ENCODE results near the gene PRG2.

PRG2 gene, protein sequence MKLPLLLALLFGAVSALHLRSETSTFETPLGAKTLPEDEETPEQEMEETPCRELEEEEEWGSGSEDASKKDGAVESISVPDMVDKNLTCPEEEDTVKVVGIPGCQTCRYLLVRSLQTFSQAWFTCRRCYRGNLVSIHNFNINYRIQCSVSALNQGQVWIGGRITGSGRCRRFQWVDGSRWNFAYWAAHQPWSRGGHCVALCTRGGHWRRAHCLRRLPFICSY

DNA sequence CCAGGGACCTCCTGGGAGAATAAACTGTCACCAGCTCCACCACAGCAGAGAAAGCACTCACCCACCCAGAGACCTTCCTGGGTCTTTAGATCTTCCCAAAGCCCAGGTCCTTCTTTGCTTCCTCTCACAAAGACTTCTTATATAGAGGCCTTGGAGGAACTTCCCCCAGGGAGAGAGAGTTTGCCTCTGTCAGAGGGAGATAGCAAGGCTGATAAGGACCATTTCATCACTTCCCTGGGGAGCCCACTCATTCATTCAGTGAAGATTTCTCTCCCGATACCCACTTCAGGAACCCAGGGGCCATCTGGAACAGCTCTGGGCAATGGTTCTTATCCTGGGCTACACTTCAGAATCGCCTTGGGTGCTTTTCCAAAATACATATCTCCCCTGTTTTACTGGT is at the start of gene PRG2:
Gene PRG2, minus strand, starts transcription at position 116 of the 400 bp plus-strand sequence. CDS start 706 bp downstream, outside the sequence.
- no peak for DNase-seq (ENCODE audit: low read depth)

DNA sequence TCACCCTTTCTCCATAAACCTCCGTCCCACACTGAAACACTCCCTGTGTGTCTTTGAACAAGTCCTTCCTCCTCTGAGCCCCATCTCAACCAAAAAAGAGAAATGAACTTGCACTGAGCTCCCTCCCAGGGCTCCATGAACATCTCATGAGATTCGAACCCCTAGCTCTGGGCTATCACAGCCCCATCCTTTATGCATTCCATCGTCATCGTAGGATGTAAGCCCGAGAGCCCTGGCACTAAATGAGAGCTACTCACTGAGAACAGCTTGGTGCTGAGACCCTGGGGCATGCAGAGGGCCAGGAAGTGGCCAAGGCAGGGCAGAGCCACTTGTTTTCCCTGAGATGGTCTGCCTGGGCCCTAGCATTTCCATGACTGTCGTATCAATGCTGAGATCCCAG is 49.3 kb upstream of the PRG2 start:
- DNase-seq (ENCODE audit: low read depth) = no peak

DNA sequence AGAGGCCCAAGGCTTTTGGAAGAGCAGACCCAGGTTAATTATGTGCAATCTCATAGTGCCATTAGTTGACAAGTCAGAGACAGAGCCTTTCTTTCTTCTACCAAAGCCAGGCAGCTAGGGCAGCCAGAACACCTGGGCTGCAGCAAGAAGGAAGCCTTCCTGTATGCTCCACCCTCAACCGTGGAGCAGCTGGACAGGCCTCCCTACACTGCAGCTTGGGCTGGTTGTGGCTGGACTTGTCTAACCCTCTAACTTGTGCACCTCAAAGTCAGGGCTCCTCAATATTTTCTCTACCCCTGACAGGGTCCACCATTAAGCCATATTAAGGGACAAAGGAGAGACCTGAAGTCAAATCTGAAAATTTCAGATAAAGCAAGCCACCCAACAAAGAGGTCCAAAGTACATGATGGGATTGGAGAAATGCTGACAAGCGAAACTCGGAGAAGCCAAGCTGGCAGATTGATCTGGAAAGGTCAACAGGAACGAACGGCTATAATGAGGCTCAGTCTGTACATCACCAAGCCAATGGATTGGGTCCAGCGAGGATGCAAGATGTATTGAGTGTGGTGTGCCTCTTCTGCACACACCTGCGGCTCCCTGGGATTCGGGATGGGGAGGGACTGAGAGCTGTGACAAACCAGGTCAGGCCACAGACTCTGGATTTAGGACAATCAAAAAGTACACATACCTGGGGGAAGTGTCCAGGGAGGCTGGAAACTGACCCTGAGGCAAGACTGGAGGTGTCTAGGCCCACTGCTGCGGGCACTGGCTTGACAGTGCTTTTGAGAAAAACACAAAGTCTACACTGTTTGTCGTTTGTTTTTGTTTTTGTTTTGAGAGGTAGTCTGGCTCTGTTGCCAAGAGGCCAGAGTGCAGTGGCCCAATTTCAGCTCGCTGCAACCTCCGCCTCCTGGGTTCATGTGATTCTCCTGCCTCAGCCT is 48.2 kb upstream of the PRG2 start:
- no peak for DNase-seq (ENCODE audit: low read depth)

DNA sequence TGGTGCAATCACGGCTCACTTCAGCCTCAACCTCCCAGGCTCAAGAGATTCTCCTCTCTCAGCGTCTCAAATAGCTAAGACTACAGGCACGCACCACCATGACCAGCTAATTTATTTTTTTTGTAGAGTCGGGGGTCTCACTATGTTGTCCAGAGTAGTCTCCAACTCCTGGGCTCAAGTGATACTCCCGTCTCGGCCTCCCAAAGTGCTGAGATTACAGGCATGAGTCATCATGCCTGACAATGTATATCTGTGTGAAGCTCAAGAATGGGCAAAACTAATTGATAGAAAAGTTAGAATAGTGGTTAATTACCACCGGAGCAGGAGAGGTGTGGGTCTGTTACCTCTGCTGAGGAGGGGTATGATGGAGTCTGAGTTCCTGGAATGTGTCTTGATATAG is 45.6 kb upstream of the PRG2 start:
- no peak for DNase-seq (ENCODE audit: low read depth)

DNA sequence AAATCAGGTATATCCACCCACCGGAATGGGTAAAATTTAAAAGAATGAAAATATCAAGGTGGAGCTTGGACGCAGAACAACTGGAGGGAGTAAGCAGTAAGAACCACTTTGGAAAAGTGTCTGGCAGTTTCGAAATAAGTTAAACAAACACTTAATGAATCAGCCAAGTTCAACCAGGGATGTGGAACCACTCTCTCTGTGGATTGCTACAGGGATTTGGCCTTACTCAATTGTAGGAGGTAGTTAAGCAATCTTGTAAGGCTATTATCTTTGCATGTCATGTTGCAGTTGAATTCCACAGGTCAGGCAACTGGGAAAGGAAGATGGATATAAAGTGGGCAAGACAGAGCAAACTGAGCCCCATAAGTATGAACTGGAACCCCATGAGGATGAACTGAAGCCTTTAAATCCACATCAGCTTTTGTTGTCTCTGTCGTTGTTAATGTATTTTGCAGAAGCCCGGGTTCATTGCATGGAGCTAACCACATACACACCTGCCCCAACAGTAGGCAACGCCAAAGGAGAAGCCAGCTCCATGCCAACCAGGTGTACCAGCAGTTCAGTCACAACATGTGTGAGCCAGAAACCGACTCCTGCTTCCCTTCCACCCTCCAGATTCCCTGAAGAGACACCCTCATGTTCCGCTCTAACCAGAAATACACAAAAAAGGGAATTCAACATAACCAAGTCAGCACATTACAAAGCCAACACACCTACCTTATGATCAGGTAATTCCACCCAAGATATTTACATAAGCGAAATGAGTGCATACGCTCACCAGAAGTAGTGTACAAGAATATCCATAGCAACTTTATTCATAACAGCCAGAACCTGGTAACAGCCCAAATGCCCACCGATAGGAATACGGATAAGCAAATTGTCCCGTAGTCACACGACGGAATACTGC is 44.4 kb upstream of the PRG2 start:
- DNase-seq (ENCODE audit: low read depth) = peak; percentile 92

DNA sequence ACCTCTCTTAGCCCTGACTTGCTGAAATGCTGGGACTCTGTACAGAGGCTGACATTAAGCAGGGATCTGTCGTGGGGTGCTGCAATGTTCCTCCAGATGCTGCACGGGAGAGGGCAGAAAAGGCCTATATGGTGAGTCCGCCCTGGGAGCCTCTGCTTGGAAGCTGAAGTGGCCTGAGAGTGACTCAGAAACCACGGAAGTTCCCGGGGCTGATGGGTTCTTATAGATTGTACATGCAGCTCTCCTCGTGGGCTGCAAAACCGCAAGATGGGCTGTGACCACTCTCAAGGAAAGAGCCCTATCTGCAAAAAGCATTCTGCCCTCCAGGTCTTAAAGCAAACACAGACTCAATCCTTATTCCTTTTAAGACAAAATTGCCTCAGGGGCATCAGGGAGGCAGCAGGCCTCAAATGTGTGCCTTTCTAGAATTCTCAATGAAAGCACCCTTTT is 42.3 kb upstream of the PRG2 start:
- no peak for DNase-seq (ENCODE audit: low read depth)

DNA sequence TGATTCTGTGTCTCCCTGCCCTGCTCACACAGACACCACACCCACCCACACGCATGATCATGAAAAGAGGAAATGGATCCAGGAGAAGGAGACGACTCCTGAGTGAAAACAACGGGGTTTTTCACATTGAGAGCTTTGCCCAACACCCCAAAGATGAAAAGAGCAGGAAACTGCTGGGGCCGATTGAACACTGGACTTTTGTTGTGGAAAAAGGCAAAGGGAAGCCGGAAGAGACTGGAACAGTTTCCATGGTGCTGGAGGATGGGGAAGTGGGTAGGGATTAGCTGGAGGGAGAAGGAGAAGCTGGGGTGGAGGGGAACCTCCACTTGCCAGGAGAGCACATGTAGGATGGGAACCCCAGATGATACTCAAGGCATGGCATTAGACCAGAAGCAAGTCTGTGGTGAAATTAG is 41.7 kb upstream of the PRG2 start:
- DNase-seq (ENCODE audit: low read depth) = no peak

DNA sequence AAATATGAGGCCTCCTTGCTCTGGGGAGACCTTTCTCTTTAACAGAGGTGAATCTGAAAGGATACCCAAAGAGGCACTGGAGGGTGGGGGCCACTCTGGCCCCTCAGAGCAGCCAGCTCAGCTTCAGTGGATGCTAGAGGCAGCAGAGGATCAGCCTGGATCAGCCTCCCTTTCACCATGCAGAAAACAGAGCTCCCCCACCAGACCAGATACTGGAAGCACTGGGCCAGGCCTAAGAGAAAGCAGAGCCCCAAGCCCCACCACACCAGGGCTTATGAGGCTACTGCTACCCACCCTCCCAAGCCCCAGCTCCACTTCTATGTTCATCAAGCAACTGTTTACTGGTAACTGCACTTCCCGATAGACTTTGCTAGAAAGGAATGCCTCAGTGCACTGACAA is 40.5 kb upstream of the PRG2 start:
- DNase-seq (ENCODE audit: low read depth) = no peak

DNA sequence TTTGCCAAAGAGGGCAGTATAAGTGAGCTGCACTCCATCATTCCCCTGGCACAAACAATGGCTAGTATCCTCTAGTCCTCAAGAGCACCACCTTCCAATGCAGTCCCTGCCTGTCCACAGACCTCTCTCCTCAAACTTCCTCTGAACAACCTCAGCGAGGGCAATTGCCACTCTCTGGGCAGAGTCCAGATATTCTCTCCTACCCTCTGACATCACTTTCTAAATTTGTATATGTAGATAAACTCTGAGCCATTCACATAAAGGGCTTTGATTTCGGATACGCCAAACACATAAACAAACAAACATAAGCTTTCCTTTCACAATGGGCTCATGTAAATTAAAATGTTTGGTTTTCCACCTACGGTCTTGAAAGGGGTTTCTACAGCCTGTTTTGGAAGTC is 39.5 kb upstream of the PRG2 start:
- no peak for DNase-seq (ENCODE audit: low read depth)

DNA sequence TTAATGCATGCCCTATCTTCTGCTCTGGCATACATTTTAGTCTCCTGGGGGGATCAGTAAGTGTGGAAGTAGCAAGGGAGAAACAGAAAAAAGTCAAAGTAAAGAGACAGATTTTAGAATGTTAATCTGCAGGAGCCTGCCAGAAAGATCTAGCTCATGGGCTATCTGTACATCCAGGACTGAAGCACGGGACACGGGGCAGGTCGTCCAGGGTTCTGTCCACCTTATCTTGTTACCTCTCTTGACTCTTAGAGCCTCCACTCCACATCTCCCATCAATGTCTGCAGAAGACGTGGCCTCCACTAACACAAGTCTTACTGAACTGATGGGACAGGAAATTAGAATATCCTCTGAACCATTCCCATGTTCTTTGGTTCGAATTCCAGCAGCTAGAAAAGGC is 38.2 kb upstream of the PRG2 start:
- no peak for DNase-seq (ENCODE audit: low read depth)

DNA sequence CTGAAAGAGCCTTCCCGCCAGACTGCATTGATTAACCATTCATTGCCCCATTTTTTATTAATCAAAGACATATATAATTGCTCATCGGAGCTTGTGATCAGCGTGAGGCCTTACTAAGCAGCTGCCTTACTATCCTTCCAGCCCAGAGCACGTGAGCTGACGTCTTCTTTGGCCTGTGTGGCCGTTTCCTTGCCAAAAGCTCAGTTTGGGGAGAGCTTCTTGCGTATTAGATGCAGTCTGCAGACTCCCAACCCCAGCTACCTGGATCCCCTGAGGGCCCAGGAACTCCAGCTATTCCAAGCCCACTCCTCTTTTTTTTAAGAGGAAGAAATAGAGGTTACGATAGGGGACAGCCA is 37.3 kb upstream of the PRG2 start:
- peak; percentile 58 for DNase-seq (ENCODE audit: low read depth)

DNA sequence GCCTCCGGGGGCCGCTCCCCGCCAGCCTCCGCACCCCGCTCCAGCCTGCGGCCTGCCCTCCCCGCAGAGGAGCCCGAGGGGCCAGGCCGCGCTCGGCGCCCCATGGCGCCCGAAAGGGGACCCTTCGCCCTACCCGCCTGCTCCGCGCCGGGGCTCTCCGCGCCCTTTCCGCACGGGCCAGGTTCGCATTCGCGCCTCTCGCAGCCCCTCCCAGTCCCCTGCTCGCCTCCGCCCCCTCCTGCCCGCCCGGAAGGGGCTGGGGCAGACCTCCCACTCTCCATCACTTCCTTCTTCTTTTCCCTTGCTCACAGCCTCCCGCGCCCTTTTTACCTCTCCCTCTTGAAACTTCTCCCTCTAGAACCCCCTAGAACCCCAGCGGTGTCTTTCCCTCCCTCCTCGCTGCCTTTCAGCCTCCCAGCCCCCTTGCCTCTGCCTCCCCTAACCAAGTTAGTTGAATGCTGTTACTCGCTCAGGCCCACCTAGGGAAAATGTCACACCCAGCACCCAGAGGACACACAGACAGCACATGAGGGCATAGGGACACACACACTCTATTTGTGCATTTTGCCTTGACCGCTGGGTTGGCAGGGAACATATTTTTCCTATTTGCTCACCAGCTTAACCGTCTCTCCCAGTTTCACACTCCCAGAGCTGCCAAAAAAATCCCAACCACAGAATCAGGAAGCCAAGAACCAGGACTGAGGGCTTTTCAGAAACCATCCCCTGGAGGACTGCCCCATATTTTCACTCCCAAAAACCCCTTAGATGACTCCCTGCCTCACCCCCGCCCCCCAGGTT is 36.7 kb upstream of the PRG2 start, which contains the start of gene SLC43A3:
Gene SLC43A3, minus strand, starts transcription at position 193 of the 798 bp plus-strand sequence. CDS start 949 bp downstream, outside the sequence.
- peak; percentile 88 for DNase-seq (ENCODE audit: low read depth)

DNA sequence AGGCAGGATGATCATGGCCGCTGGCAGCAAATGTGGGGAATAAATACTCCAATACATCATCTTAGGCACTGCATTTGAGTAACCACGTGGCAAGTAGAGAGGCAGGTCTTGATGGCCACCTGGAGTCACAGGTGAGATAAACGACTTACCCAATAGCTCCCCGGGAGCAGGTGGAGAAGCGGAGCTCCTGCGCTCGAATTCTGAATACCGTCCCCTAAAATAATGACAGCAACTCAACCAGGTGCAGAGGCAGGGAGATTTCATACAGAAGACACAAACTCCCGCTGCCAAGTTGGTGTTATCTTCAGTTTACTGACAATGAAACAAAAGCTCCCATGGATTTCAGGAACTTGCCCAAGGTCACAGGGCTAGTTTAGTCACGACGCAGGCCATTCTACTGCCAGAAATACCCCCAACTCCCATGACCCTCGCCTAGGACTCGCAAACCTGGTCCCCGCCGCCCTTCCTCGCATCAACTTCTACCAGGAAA is 36.0 kb upstream of the PRG2 start:
- DNase-seq (ENCODE audit: low read depth) = no peak

DNA sequence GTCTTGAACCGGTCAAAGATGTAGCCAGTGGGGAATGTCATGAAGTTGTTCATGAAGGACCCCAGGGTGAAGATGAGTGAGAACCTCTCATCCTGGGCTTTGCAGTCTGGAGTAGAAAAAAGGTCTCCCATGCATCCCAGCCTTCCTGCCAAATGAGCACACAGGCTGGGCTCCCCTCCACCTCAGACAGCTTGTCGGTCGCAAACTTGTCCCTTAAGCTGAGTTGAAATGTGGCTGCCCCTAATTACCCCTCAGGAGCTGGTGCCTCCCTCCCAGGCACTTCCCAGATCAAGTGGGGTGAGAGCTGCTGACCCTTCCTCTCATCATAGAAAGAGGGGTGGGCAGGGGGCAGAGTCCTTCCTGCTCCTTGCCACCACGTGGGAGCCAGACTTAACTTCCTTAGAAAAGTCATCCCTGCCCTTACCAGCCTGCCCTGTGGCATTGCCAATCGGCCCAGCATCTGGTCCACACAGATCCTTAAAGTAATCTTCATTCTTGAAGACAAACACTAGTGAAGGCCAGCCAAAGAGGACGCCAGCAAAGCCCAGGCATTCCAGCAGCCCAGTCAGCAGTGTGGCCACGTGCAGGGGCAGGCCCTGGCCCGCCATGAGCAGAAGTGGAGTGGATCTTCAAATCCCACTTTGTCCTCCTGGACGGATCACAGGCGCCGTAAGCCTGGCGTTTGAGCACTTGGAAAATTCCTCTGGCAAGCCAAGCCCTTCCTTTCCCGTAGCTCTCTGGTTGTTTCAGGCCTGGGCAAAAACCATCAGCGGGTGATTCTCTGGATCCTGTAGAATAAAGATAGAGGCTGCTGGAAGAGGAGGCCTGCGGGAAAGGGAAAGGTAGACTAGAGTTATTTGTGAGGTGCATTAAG is 35.4 kb upstream of the PRG2 start:
- no peak for DNase-seq (ENCODE audit: low read depth)

DNA sequence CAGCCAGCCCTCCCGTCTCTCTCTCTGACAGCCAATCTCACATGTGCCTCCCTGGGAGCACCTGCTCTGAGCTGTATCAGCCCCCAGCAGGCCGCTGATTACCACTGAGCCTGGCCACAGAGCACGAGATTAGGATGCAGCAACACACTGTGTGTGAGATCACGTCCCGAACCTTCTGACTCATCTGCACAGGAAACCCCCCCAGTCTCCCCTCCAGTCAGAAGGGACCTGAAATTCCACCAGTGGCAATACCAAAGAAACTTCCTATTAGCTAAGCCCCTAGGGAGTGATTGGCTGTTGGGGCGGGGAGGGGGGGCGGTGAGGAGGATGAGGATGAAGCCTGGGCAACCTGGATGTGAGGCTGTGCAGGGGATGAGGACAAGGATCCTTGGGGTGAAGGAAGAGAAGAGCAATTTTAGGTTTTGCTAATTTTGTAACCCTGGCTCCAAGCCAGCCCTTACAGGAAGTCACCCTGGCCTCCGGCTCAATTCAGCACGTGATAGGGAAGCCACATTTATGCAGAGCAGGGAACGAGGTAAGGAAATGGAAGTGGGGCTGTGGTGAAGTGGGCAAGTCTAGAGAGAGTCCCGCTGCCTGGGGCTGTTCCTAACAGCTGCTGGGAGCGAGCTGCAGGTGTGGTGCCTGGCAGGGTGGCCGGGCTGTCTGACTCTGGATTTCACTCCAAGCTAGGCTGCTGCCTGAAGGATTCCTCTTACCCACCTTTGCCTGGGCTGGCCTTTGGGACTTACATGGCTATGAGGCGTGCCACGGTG is 34.5 kb upstream of the PRG2 start:
- DNase-seq (ENCODE audit: low read depth) = peak; percentile 42

DNA sequence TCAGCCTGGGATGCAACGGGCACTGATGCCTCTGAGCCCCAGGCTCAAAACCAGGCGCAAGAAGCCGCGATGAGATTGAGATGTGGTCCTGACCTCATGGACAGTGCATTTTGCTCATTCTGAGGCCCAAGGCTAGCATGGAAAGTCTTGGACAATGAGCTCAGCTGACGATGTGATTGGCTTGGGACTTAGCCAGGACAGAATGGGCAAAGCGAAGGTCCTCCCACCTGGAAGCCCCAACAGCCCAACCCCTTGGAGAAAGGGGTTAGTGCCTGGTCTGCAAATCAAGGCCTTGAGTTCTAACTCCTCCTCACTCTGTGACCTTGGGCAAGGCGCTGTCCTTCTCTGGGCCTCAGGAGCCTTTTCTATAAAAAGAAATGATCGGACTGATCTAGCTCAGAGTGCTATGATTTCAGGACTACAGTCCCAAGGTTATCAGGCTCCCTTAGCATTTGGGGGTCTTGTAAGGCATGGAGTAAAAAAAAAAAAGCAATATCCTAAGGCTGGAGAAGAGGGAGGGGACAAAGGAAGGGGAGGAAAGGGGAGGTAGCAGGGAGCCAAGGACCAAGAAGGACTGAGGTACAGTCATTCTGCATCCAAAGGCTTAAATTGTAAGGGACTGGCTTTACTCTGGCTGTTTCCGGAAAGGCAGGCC is 33.8 kb upstream of the PRG2 start:
- DNase-seq (ENCODE audit: low read depth) = no peak

DNA sequence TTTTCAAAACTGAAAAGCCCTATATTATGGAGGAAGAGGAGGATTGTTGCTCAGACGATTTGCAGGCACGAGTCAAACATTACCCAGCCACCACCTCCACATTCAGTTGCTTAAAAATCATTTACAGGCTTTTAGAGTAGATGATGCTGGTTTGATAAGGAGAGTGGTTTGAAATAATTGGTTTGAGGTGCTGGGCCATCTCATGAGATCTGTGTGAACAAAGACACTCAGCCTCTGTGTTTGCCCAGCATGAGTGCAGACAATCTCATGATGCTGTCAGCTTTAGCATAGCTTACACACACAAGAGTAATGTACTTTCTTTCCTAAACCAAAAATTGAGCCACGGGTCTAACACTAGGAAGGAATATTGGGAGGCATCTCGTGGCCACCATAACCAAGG is 32.2 kb upstream of the PRG2 start:
- no peak for DNase-seq (ENCODE audit: low read depth)

DNA sequence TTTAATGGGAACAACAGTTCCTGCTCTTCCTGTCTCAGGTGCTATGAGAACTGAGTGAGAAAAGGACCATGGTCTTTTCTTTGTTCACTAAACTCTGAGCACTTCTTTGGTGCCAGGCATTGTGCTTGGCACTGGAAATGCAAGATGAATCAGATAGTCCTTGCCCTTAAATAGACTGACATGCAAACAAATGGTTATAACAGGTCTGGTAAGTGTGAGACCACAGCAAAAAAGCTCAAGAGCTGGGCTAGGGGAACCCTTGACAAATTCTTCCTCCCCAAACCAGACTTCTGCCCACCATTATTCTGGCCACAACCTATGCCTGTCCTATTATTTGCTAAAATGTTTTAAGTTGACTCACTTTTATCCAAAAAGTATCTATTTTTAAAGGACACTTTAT is 31.4 kb upstream of the PRG2 start:
- no peak for DNase-seq (ENCODE audit: low read depth)

DNA sequence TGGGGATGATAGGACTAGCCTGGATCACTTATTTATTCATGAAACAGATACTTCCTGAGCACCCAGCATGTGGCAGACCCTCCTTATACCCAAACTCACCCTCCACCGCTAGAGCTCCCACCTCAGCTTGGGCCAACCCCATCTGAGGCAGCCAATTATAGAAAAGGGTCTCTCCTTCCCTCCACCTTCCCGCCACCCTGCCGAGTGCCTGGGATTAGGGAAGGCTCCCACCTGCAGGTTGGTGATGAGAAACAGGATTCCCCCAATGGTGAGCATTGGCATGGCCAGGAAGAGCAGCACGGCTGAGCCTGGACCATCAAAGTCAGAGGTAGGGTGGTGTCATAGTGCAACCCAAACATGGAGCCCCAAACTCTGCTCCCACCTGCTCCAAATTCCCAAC is 30.6 kb upstream of the PRG2 start:
- DNase-seq (ENCODE audit: low read depth) = no peak
